Stimulated activated CD4-positive, alpha-beta T cell treated with anti-CD3 and anti-CD28 coated beads, Interleukin-4, amount 100 ng/mL, for 24 hours (primary cell): Measurements from ENCODE around the gene PIK3C2B.
"Not testable (repeated sequence)": the region's sequence is repeated elsewhere in the genome, so short reads cannot be mapped to it uniquely, and the experiment has no call there.

Experiments used
- DNase-seq: peaks from one replicate; pipeline ENCODE4 v3.0.0-alpha.2; 2020

The PIK3C2B gene

DNA sequence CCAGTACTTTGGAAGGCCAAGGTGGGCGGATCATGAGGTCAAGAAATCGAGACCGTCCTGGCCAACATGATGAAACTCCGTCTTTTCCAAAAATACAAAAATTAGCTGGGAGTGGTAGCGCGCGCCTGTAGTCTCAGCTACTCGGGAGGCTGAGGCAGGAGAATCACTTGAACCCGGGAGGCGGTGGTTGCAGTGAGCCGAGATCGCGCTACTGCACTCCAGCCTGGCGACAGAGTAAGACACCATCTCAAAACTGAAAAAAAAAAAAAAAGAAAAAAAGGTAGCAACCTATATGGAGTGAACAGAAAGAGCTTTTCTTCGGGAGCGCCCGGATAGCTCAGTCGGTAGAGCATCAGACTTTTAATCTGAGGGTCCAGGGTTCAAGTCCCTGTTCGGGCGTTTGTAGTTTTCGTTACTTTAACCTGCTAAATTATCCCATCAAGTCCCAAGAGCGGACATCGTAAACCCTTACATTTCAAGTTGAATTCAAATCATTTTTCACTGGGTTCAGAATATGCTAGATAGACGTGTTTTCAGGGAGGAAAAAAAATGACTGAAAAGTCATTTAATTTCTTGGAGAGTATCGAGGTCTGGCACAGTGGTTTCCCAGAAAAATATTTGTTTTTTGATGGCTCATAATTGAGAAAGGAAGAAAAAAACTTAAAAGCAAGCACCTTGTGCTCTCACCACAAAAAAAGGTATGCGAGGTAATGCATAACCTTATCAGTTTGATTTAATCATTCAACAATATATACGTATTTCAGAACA is 11.8 kb upstream of the PIK3C2B start:
- peak; percentile 83 for DNase-seq

DNA sequence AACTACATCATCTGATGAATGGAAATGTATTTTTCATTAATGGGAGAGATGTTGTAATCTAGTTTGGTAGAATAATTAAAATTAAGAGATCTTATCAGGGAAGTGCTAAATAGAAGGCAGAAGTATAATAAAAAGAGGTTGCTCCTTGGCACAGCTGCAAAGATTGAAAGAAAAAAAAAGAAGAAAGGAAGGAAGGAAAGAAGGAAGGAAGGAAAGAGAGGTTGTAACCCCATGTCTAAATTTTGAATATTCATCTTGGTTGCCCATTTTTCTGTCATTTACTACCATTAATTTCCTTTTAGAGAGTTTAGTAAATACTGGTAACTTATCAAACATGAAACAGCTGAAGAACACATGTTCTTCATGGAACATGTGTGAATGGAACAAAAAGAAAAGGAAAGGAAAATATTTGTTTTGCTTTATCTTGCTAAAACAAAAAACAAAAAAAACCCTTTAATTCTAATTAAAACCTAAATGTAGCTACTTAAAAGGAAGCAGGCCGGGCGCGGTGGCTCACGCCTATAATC is 11.1 kb upstream of the PIK3C2B start:
- DNase-seq = no peak

DNA sequence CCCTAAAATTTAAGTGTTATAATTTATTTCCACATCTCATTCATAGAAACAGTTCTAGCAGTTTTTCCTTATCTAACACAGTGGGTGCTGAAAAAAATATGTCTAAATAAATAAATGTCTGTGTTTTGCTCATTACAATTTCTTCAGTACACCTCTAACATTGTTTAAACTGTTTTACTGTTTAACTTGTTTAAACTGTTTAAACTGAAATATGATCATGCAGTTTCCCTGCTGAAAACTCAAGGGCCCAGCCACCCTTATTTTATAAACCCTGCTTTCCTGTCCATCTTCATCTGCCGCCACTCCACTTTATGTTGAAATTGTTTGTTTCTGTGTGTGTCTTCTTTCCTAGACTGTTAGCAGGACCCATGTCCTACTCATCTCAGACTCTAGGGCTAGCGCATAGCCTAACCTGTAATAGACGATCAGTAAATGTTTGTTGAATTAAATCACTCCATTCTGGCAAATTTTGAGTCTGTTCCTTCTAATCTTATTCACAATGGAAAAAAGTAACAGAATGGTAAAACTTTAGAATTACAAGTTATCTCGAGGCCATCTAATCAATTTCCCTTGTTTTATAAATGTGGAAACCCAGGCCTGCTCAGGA is 9.4 kb upstream of the PIK3C2B start:
- DNase-seq = no peak

DNA sequence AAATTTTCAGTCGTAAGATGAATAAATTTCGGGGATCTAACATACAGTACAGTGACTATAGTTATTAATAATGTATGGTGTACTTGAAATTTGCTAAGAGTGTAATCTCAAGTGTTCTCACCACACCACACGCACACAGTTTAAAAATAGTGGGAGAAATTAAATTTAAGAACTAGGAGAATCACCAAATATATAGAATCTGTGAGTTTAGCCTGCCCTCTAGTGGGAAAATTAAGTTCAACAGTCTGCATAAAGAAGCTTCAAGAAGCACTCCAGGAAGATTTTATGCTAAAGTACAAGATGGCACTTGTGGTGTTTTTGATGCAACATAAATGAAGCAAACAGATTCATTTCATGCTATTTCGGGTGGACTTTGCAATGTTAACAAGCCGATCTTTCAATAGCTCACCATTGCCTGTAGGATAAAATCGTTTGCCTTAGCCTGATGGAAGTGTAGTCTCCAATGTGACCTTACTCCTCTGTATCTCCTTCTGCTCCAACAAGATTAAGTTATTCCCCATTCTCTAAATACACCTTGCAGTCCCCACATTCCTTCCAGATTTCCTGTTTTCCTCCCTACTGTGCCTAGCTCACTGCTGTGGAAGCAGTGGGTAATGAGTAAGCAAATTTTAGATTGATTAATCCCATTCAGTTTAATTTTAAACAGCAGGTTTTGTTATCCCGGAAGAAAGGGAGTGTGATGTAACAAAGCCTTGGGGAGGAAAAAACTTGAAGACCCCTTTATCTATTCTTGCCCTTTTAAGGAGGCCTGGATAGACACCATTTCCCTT is 8.7 kb upstream of the PIK3C2B start:
- peak; percentile 44 for DNase-seq

DNA sequence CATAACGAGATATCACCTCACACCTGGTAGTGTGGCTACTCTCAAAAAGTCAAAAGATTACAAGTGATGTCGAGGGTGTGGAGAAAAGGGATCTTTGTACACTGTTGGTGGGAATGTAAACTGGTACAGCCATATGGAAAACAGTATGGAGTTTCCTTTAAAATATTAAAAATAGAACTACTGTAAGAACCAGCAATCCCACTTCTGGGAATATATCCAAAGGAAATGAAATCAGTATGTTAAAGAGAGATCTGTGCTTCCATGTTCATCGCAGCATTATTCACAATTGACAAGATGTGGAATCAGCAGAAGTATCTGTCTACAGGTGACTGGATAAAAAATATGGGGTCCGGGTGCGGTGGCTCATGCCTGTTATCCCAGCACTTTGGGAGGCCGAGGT is 7.6 kb upstream of the PIK3C2B start:
- DNase-seq = no peak

DNA sequence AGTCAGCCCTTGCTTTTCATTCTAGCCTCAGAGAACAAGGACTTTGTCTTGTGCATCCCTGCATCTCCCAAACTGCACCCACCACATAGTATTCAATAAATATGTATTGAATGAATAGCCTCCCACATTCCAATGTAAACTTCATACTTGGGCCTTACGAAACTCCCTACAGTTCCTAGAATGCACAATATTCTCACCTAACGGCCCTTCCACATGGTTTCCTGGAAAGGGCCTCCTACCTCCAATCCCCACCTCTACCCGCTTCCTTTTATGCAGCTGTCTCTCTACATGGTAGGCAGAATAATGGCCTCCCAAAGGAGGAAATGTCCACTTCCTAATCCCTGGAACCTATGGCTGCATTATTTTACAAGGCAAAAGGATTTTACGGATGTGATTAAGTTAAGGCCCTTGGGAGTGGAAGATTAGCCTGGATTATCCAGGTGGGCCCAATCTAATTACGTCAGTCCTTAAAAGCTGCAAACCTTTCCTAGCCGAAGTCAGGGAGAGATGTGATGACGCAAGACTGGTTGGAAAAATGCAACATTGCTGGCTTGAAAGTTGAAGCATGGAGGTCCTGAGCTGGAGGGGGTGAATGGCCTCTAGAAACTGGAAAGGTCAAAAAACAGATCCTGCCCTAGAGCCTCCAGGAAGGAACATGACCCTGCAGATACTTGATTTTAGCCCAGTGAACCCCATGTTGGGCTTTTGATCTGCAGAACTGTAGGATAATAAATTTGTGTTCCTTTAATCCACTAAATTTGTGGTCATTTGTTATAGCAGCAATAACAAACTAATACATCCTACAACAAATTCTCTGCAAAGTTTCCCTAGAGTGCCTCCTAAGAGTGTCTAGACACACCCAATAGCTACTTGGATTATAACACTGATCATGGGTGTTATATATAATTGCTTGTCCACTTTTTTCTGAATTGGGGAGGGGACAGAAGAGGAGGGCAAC is 5.2 kb upstream of the PIK3C2B start:
- DNase-seq = no peak

DNA sequence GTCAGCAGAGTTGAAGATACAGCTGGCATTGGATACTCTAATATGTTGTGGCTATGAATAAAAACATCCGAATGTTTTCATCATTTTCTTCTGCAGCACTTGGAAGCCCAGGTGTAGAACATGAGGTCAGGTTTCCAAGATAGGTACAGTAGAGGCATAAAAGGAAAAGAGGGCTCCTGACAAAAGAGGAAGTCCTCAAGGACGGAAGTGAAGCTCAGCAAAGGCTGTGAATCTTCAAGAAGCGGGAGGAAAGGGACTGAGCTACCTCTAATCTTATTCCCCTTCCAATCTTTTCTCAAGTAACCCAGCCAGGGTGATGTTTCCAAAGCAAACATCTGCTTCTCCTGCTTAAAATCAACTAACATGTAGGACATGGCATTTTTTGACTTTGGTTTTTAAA is 4.4 kb upstream of the PIK3C2B start:
- no peak for DNase-seq

DNA sequence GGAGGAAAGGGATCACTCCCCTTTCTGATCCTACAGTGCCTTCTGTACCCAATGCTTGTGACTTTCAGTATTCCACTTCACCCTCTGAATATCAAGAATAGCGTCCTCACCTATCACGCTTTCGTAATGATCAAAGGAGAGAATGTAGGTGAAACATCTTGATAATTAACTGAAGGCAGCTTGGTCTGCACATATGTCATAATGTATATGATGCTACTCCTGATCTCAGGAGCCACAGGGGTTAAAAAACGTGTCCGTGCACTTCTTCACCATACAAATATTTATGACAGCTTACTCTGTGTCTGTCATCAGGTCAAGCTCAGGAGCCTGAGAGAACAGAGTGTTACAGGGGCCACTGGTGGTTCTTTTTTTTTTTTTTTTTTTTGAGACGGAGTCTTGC is 1.2 kb upstream of the PIK3C2B start:
- no peak for DNase-seq

DNA sequence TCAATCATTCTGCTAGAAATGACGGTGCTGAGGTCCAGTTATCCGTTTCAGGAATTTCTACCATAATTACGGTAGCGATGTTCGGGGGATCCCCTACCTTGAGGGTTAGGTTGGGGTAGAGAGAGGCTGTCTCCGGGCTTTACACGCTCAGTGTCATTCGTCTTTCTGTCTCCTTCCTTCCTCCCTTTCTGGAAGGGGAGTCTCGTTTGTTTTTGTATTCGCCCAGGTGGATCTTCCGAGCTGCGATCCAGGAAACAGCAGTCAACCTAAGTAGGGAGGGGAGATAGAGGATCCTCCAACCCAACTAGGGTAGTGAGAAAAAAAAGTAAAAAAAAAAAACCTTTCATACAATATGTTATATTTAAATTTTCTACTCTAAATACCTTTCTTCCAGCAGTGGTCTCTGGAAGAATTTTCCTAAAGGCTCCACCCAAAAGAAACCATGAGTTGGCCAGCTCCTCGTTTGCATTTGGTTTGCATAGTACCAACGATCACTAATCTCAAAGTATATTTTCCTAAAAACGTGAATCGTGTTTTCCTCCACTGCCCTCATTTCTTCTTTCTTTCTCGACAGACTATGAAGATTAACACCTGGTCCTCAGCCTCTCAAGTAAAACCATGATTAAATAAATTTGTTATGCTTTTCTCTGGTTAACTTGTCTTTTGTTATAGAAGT is 611 bp upstream of the PIK3C2B start:
- DNase-seq = no peak

DNA sequence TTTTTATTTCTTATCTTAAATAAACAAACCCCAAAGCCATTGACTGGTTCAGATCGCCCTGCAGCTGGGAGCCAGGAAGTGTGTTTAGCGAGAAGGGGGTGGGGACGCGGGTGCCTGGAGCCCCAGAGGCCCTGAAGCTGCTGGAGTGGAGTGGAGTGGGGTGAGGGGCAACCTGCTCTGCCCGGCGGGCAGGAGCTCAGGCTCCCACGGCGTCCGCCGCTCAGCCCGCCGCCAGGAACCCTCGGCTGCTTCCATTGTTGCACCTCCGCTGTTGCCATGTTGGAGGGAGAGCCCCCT is 673 bp downstream of the PIK3C2B start:
- DNase-seq = peak; percentile 47

DNA sequence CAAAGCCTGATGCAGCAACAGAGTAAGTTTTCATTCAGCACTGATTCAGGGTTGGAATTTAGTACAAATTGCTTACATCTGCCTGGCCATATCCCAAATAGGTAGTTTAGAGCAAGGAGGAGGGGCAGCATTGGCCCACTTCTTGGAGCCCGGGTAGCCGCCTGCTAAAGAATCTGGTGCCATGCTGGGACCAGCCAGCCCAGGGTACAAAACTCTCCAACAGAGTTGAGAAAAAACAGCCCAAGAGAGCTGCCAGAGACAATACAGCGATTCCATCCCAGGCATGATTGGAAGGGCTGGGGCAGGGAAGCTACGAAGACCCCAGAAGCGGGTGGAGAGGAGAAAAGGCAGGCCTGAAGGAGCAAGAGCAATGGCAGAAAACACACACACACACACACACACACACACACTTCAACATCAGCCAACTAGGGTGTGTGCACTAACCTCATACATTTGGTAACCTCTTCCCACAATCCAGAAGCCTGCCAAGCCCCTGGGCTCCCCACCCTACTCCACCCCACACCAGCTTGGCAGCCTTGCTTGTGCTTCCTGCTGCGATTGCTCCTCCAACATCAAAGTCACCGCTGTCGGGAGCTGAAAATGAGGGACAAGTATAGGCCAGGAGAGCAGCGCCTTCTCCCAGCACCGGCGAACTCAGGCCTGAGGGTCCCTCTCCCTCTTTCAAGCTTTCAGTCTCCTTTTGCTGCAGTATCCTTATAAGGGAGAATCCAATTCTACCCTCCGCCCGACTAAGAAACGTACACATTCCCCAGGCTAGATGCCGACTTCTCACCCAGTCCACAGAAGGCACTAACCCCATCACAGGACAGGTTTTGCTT is 1.2 kb downstream of the PIK3C2B start:
- no peak for DNase-seq

DNA sequence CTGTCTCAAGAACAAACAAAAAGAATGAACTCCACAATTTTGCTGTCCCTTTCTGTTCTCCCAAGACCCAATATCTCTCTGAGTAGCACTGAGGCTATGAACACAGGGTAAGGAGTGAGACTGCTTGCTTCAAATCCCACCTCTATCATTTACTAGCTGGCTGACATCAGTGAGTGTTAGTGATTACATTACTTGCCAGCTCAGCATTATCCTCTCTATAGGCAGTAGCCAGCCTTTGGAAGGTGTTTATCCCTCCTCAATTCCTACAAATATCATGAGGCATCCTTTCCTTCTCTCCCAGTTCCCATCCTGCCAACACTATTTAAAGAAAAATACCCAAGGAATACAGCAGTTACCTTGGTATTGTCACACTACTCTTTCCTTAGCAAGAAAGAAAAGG is 3.0 kb downstream of the PIK3C2B start:
- no peak for DNase-seq

DNA sequence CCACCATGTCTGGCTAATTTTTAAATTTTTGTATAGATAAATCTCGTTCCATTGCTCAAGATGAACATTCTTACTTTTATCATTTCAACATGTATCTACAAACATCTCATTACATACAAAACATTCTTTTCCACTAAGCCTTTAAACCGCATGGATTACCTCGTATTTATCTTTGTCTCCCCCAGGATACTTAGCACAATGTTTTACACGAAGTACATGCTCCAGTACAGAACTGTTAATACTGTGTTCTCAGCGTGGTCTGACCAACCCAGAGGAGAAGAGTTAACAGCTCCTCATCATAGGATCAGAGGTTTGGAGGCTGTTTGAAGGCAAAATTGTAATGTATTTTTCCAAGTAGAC is 7.4 kb downstream of the PIK3C2B start:
- DNase-seq = no peak

DNA sequence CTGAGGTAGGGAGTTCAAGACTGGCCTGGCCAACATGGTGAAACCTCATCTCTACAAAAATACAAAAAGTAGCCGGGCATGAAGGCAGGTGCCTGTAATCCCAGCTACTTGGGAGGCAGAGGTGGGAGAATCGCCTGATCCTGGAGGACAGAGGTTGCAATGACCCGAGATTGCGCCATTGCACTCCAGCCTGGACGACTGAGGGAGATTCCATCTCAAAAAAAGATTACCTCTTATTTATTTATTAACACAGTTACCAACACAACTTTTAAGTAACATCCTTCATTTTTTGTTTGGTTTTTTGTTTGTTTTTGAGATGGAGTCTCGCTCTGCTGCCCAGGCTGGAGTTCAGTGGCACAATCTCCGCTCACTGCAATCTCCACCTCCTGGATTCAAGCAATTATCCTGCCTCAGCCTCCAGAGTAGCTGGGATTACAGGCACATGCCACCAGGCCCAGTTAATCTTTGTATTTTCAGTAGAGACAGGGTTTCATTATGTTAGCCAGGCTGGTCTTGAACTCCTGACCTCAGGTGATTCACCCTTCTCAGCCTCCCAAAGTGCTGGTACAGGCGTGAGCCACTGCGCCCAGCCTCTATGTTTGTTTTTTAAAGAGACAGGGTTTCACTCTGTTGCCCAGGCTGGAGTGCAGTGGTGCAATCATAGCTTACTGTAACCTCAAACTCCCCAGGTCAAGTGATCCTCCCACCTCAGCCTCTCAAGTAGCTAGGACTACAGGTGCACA is 7.9 kb downstream of the PIK3C2B start:
- DNase-seq = not testable (repeated sequence)

DNA sequence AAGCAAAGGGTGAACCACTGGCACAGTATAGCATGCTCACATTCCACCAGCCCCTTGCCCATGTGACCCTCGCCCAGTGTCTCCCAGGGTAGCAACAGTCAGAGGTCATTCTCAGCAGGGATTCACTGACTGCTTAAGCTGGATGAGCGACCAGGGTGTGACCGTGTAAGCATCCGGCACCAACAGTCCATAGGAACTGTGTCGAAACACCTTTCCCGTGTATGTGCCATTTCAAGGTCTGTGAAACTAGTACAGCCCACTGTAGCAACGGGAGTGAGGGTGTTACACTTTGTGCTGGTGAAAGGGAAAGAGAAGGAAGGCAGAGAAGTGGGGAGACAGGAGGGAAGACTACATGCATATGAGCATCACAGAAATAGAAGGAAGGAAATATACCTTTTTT is 10.8 kb downstream of the PIK3C2B start:
- DNase-seq = no peak

DNA sequence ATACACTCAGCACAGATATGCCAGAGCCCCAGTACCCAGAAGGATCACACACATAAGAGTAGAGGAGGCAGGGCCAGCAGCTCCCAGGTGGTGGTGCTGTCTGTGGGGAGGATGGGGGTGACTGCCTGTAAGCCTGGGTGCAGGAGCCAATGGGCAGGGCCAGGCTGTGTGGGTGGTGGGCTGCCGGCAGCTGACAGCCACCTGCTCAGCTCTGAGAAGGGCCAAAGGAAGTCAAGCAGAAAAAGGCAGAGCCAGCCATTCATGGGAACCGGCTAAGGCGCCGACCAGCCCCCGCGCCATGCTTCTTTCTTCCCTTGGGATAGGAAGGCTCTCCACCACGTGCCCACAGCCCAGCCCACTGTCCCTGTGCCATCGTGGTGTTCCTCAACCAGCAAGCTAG is 14.1 kb downstream of the PIK3C2B start:
- no peak for DNase-seq

DNA sequence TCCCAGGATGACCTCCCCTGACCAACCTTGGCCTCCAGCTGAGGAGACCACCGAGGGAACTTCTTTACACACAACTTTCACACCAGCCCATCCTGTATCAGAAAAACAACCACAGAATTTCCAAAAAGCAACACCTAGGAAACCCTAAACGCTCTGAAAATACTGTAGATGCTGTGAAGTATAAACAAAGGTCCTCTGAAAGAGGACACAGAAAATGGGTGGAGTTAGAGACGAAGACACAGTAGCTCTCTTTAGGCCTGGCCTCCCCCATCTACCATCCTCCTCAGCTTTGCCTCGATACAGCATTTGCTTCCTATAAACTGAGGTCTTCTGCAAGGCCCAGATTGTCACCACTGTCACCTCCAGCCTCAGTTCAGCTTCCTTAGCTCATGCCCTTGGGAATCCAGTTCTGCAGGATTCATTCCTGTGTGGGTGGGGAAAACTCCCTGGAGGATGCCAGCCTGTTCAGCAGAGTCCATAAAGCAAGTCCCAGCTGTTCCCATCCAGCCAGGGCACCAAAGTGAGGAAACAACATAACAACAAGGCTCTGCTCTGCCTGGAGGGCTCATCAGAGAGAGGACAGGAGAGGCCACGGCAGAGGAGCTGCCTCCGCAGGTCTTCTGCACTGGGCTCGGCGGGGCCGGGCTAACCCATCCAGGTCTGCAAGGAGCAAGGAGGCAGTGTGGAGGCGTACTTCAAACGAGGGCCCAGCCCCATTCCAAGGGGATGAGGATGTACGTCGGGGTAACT is 15.0 kb downstream of the PIK3C2B start:
- no peak for DNase-seq

DNA sequence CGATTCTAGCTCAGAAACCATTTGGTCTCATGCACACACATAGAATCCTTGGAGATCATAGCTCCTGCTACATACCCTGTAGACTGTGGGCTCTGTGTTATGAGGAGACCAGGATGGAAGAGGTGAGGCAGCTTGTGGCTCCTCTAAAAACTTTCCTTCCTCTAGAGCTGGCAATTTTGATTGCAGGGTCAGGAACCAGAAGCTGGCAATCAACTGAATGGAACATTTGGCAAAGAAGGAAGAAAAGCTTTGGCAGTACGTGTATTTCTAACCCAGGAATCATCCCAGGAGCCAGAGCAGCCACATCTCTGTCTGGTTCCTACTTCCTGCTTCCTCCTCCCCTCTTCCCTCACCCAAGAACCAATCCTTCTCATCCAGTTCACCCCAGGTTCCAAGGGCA is 15.7 kb downstream of the PIK3C2B start:
- DNase-seq = no peak

DNA sequence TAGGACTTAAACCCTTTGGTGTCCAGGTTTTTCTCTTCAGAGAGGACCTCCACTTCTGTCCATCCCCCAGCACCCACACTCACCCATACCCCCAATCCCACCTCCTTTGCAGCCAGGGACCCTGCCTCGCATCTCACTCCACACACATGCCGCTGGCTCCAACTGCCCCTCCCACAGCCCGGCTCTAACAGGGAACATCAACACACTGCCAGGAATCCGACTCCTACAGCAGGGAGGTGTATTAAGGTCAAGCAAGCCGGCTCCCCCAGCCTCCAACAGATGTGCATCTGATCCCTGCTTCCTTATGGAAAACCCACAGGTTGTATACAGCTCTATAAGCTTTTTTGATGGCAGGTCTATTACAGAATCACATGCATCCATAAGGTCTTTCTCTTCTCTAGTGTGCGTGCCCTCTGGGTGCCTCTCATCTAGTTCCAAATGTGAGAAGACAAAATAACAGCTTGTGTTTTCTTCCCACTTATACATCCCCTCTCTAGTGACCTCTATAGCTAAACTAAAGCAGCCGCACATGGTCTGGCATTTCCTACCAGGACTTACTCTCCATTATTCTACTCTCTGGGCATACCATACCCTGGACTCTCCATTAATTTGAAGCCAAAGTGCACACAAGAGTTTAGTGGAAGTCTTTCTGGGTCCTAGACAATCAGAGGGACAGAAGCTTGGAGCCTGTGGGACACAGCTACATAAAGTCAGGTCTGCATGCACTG is 16.3 kb downstream of the PIK3C2B start:
- DNase-seq = no peak
